ENCODE data around the gene CHIT1.
"Not testable (repeated sequence)": the region's sequence is repeated elsewhere in the genome, so short reads cannot be mapped to it uniquely, and the experiment has no call there.

Gene CHIT1

GRCh38 chr1:203271018-203271743 lies 41.7 kb upstream of the CHIT1 start:
- Histone ChIP-seq H3K9me3 (ENCODE audit: control insufficient read depth, insufficient read depth, low read length) (no peaks in the 10 kb centered on the region), H3K4me1 (ENCODE audit: insufficient read depth, low read length) (peaks cover 4% of the 10 kb centered on the region; the same call in 1 of the 2 replicates), H3K36me3 (ENCODE audit: insufficient read depth, low read length) (no peaks in the 10 kb centered on the region), H3K9ac (ENCODE audit: low read depth, low read length) (no peak overlapping the region)

GRCh38 chr1:203270448-203270847 lies 41.0 kb upstream of the CHIT1 start:
- H3K4me1 ChIP-seq (ENCODE audit: insufficient read depth, low read length): peaks cover 4% of the 10 kb centered on the region; the same call in 1 of the 2 replicates
- H3K36me3 ChIP-seq (ENCODE audit: insufficient read depth, low read length): no peaks in the 10 kb centered on the region
- no peaks in the 10 kb centered on the region for H3K9me3 ChIP-seq (ENCODE audit: control insufficient read depth, insufficient read depth, low read length)
- no peak overlapping the region for H3K9ac ChIP-seq (ENCODE audit: low read depth, low read length)

GRCh38 chr1:203269654-203270020 lies 40.2 kb upstream of the CHIT1 start:
- H3K9me3 ChIP-seq (ENCODE audit: control insufficient read depth, insufficient read depth, low read length): no peaks in the 10 kb centered on the region
- peaks cover 4% of the 10 kb centered on the region; the same call in 1 of the 2 replicates for H3K4me1 ChIP-seq (ENCODE audit: insufficient read depth, low read length)
- H3K36me3 ChIP-seq (ENCODE audit: insufficient read depth, low read length): no peaks in the 10 kb centered on the region
- H3K9ac ChIP-seq (ENCODE audit: low read depth, low read length): no peak overlapping the region

GRCh38 chr1:203268901-203269653 lies 39.6 kb upstream of the CHIT1 start:
- Histone ChIP-seq H3K9ac (ENCODE audit: low read depth, low read length) (no peak overlapping the region), H3K4me1 (ENCODE audit: insufficient read depth, low read length) (peaks cover 4% of the 10 kb centered on the region; the same call in 1 of the 2 replicates), H3K9me3 (ENCODE audit: control insufficient read depth, insufficient read depth, low read length) (no peaks in the 10 kb centered on the region), H3K36me3 (ENCODE audit: insufficient read depth, low read length) (no peaks in the 10 kb centered on the region)

GRCh38 chr1:203267912-203268311 lies 38.4 kb upstream of the CHIT1 start:
- no peaks in the 10 kb centered on the region for H3K36me3 ChIP-seq (ENCODE audit: insufficient read depth, low read length)
- H3K9me3 ChIP-seq (ENCODE audit: control insufficient read depth, insufficient read depth, low read length): no peaks in the 10 kb centered on the region
- H3K9ac ChIP-seq (ENCODE audit: low read depth, low read length): peak overlapping the region; percentile 94
- H3K4me1 ChIP-seq (ENCODE audit: insufficient read depth, low read length): no peaks in the 10 kb centered on the region

GRCh38 chr1:203267347-203267846 lies 37.9 kb upstream of the CHIT1 start:
- no peaks in the 10 kb centered on the region for H3K4me1 ChIP-seq (ENCODE audit: insufficient read depth, low read length)
- H3K9ac ChIP-seq (ENCODE audit: low read depth, low read length): peak overlapping the region; percentile 94
- no peaks in the 10 kb centered on the region for H3K9me3 ChIP-seq (ENCODE audit: control insufficient read depth, insufficient read depth, low read length)
- no peaks in the 10 kb centered on the region for H3K36me3 ChIP-seq (ENCODE audit: insufficient read depth, low read length)

GRCh38 chr1:203266140-203266539 lies 36.7 kb upstream of the CHIT1 start:
- H3K36me3 ChIP-seq (ENCODE audit: insufficient read depth, low read length); H3K4me1 ChIP-seq (ENCODE audit: insufficient read depth, low read length); H3K9ac ChIP-seq (ENCODE audit: low read depth, low read length); H3K9me3 ChIP-seq (ENCODE audit: control insufficient read depth, insufficient read depth, low read length): not testable (repeated sequence)

- H3K36me3 ChIP-seq (ENCODE audit: insufficient read depth, low read length): no peaks in the 10 kb centered on the region
- no peaks in the 10 kb centered on the region for H3K4me1 ChIP-seq (ENCODE audit: insufficient read depth, low read length)
- H3K9ac ChIP-seq (ENCODE audit: low read depth, low read length): no peak overlapping the region
- H3K9me3 ChIP-seq (ENCODE audit: control insufficient read depth, insufficient read depth, low read length): no peaks in the 10 kb centered on the region
Observed at GRCh38 chr1:203265541-203265940, 36.1 kb upstream of the CHIT1 start.

- no peaks in the 10 kb centered on the region for H3K4me1 ChIP-seq (ENCODE audit: insufficient read depth, low read length)
- H3K9me3 ChIP-seq (ENCODE audit: control insufficient read depth, insufficient read depth, low read length): no peaks in the 10 kb centered on the region
- no peaks in the 10 kb centered on the region for H3K36me3 ChIP-seq (ENCODE audit: insufficient read depth, low read length)
- no peak overlapping the region for H3K9ac ChIP-seq (ENCODE audit: low read depth, low read length)
Observed at GRCh38 chr1:203264052-203264501, 34.6 kb upstream of the CHIT1 start.

GRCh38 chr1:203263496-203263895 lies 34.0 kb upstream of the CHIT1 start:
- Histone ChIP-seq H3K4me1 (ENCODE audit: insufficient read depth, low read length) (no peaks in the 10 kb centered on the region), H3K9me3 (ENCODE audit: control insufficient read depth, insufficient read depth, low read length) (no peaks in the 10 kb centered on the region), H3K36me3 (ENCODE audit: insufficient read depth, low read length) (no peaks in the 10 kb centered on the region), H3K9ac (ENCODE audit: low read depth, low read length) (no peak overlapping the region)

GRCh38 chr1:203256636-203257035 lies 27.2 kb upstream of the CHIT1 start:
- not testable (repeated sequence) for H3K9ac ChIP-seq (ENCODE audit: low read depth, low read length); H3K36me3 ChIP-seq (ENCODE audit: insufficient read depth, low read length); H3K9me3 ChIP-seq (ENCODE audit: control insufficient read depth, insufficient read depth, low read length); H3K4me1 ChIP-seq (ENCODE audit: insufficient read depth, low read length)

GRCh38 chr1:203254782-203255181 lies 25.3 kb upstream of the CHIT1 start:
- not testable (repeated sequence) for H3K4me1 ChIP-seq (ENCODE audit: insufficient read depth, low read length); H3K9ac ChIP-seq (ENCODE audit: low read depth, low read length); H3K36me3 ChIP-seq (ENCODE audit: insufficient read depth, low read length); H3K9me3 ChIP-seq (ENCODE audit: control insufficient read depth, insufficient read depth, low read length)

- H3K4me1 ChIP-seq (ENCODE audit: insufficient read depth, low read length): no peaks in the 10 kb centered on the region
- H3K9ac ChIP-seq (ENCODE audit: low read depth, low read length): no peak overlapping the region
- H3K36me3 ChIP-seq (ENCODE audit: insufficient read depth, low read length): no peaks in the 10 kb centered on the region
- H3K9me3 ChIP-seq (ENCODE audit: control insufficient read depth, insufficient read depth, low read length): peaks cover 3% of the 10 kb centered on the region
Observed at GRCh38 chr1:203252678-203253077, 23.2 kb upstream of the CHIT1 start.

GRCh38 chr1:203251466-203251865 lies 22.0 kb upstream of the CHIT1 start:
- Histone ChIP-seq H3K4me1 (ENCODE audit: insufficient read depth, low read length) (no peaks in the 10 kb centered on the region), H3K9ac (ENCODE audit: low read depth, low read length) (no peak overlapping the region), H3K9me3 (ENCODE audit: control insufficient read depth, insufficient read depth, low read length) (peaks cover 3% of the 10 kb centered on the region), H3K36me3 (ENCODE audit: insufficient read depth, low read length) (no peaks in the 10 kb centered on the region)

GRCh38 chr1:203250911-203251310 lies 21.4 kb upstream of the CHIT1 start:
- Histone ChIP-seq H3K4me1 (ENCODE audit: insufficient read depth, low read length) (no peaks in the 10 kb centered on the region), H3K9me3 (ENCODE audit: control insufficient read depth, insufficient read depth, low read length) (peaks cover 3% of the 10 kb centered on the region; the same call in 1 of the 2 replicates), H3K9ac (ENCODE audit: low read depth, low read length) (no peak overlapping the region), H3K36me3 (ENCODE audit: insufficient read depth, low read length) (no peaks in the 10 kb centered on the region)
